ENCODE measurements around the gene METRNL. TPM values are rescaled to one million over a fixed set of nuclear protein-coding genes. Genes with fewer than 3 reads are reported as not detected.

Gene METRNL
- total RNA-seq, 2 donors from 2014 or later: 141 to 180 TPM

DNA sequence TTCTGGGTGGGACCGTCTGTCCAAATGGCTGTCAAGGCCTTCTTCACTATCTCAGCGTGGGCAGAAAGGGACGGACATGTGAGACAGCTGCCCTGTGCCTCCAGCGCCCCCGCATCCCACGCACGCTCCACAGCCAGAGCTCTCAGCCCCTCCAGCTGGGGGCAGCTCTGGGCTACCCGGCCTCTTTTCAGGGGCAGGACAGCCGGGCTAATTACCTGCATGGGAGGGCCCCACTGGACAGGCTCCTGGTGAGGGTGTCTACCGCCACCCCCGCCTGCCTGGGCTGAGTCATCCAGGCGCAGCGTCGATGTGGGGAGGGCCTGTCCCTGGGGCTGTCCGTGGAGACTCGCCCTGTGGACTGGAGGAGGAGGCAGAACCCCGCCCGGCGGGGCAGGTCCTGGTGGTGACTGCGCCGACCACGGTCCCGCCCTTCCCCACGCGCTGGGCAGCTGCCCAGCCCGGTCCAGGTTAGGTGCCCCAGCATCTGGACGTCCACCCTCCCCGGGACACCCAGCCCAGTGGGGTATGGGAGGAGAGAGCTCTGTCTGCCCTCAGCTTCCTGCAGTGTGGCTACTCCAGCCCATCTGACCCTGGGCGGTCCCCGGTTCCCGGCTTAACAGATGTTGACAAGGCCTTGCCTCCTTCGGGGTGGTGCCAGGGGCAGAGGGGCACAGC lies 5.9 kb upstream of the METRNL start:
- no peak overlapping the region for H3K27ac ChIP-seq
- no peaks in the 10 kb centered on the region for H3K9me3 ChIP-seq
- H3K4me1 ChIP-seq (ENCODE audit: control insufficient read depth in 1 of 2, low read depth in 2 of 2): peaks cover 0 to 16% of the 10 kb centered on the region in 2 donors
- H3K36me3 ChIP-seq: no peaks in the 10 kb centered on the region
- ATAC-seq (ENCODE audit: insufficient number of reproducible peaks, low FRiP score, low read depth): no peak
- no peak for DNase-seq (ENCODE audit: low spot score)
- no peak for TF ChIP-seq CTCF (IDR thresholded peaks at IDR 0.05)
- no peaks in the 10 kb centered on the region for H3K27me3 ChIP-seq (replicated peaks; ENCODE audit: insufficient read depth)
- H3K4me3 ChIP-seq: no peak overlapping the region

- peaks cover 0 to 19% of the 10 kb centered on the region in 2 donors for H3K4me1 ChIP-seq (ENCODE audit: control insufficient read depth in 1 of 2, low read depth in 2 of 2)
- ATAC-seq (ENCODE audit: insufficient number of reproducible peaks, low FRiP score, low read depth) (no peak), DNase-seq (ENCODE audit: low spot score) (no peak)
- no peaks in the 10 kb centered on the region for H3K9me3 ChIP-seq
- no peak overlapping the region for H3K4me3 ChIP-seq
- H3K27me3 ChIP-seq (replicated peaks; ENCODE audit: insufficient read depth): no peaks in the 10 kb centered on the region
- H3K36me3 ChIP-seq: no peaks in the 10 kb centered on the region
- TF ChIP-seq CTCF (IDR thresholded peaks at IDR 0.05): no peak
- no peak overlapping the region for H3K27ac ChIP-seq
Observed at GRCh38 chr17:83074486-83075223, 4.8 kb upstream of the METRNL start.

DNA sequence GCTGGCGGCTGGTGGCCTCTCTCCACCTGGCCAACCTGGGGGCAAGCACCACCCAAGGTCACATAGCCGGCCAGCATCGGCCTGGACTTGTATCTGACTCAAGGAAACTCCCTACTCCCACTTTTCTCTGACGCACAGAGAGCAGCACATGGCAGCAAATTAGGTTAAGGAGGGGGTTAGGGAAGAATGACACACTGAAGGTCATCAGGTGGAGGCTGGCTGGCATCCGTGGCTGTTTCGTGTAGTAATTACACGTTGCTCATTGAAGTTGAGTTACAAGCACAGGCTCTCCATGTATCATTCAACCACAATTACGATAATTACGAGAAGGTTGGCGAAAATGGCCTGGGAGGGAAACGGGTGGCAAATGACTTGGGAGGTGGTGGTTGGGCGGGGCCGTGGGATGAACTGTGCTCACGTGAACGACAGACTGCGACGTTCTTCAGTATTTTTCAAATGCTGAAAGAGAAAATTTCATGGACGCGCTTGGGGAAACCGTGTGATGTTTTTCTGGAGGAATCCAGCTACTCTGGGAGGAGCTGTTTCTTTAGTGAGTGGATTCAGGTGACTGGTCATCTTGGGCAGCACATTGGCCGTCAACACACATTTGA lies 4.0 kb upstream of the METRNL start:
- Histone ChIP-seq H3K27ac (no peak overlapping the region), H3K4me1 (ENCODE audit: control insufficient read depth in 1 of 2, low read depth in 2 of 2) (peaks cover 0 to 19% of the 10 kb centered on the region in 2 donors), H3K9me3 (no peaks in the 10 kb centered on the region), H3K4me3 (no peak overlapping the region), H3K36me3 (no peaks in the 10 kb centered on the region), H3K27me3 (replicated peaks; ENCODE audit: insufficient read depth) (no peaks in the 10 kb centered on the region)
- TF ChIP-seq CTCF (IDR thresholded peaks at IDR 0.05): no peak
- ATAC-seq (ENCODE audit: insufficient number of reproducible peaks, low FRiP score, low read depth) (no peak), DNase-seq (ENCODE audit: low spot score) (no peak)

DNA sequence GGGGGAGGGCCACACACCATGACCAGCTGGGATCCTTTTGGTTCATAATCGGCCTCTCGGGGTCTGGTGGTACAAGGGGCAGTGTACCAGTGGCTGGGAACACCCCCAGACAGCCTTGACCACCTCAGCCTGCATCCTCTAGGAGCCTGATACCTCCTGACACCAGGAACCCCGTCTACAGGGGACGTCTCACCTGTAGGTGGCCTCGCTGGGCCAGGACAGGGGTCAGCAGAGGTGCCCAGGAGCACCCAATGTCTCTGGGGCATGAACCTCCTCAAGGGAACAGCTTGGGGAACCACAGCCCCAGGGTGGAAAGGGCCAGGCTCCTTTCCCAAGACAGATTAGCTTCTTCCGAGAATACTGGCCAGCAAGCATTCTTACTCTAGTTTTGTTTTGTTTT lies 2.5 kb upstream of the METRNL start:
- Histone ChIP-seq H3K9me3 (no peaks in the 10 kb centered on the region), H3K27ac (no peak overlapping the region), H3K36me3 (no peaks in the 10 kb centered on the region), H3K4me3 (no peak overlapping the region), H3K4me1 (ENCODE audit: control insufficient read depth in 1 of 2, low read depth in 2 of 2) (peaks cover 1 to 27% of the 10 kb centered on the region in 2 donors), H3K27me3 (replicated peaks; ENCODE audit: insufficient read depth) (no peaks in the 10 kb centered on the region)
- DNase-seq (ENCODE audit: low spot score) (no peak), ATAC-seq (ENCODE audit: insufficient number of reproducible peaks, low FRiP score, low read depth) (no peak)
- TF ChIP-seq CTCF (IDR thresholded peaks at IDR 0.05): no peak

DNA sequence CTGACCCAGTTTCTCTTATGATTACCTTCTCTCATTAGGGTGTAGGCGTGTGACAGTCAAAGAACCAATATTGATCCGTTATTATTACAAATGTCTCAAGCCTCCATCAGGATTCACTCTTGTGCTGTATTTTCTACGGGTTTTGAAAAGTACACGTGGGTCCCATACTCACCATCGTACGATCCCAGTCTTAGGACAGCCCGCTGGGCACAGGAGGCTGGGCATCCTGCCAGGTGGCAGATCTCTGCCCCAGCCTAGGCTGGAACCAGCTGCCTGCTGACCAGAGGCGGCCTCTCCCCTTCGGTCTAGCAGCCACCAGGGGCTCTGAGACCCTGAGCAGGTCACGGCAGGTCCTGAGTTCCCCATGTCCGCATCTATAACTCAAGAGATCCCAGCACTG lies 2.0 kb upstream of the METRNL start:
- ATAC-seq (ENCODE audit: insufficient number of reproducible peaks, low FRiP score, low read depth) (no peak), DNase-seq (ENCODE audit: low spot score) (no peak)
- no peak for TF ChIP-seq CTCF (IDR thresholded peaks at IDR 0.05)
- peaks cover 6 to 31% of the 10 kb centered on the region in 2 donors for H3K4me1 ChIP-seq (ENCODE audit: control insufficient read depth in 1 of 2, low read depth in 2 of 2)
- H3K9me3 ChIP-seq: no peaks in the 10 kb centered on the region
- no peaks in the 10 kb centered on the region for H3K27me3 ChIP-seq (replicated peaks; ENCODE audit: insufficient read depth)
- H3K27ac ChIP-seq: no peak overlapping the region
- H3K4me3 ChIP-seq: no peak overlapping the region
- no peaks in the 10 kb centered on the region for H3K36me3 ChIP-seq

Data from thoracic aorta (tissue), 2 donors.